ENCODE data around the gene PSME3. TPM values are rescaled to one million over a fixed set of nuclear protein-coding genes. Genes with fewer than 3 reads are reported as not detected.

The PSME3 gene
- total and polyA plus RNA-seq, 4 donors: 25.0 to 55.3 (median 39.8) TPM

- DNase-seq (ENCODE audit: low spot score): no peak
- H3K9me3 ChIP-seq (ENCODE audit: control insufficient read depth in 4 of 4, low read length in 3 of 4): no peaks in the 10 kb centered on the region
- peaks cover 0 to 4% (median 0%) of the 10 kb centered on the region in 4 donors for H3K4me1 ChIP-seq (ENCODE audit: control insufficient read depth in 4 of 4, insufficient read depth in 4 of 4, low read length in 3 of 4)
- H3K4me3 ChIP-seq (ENCODE audit: low read depth in 1 of 3, low read length in 3 of 3): no peak overlapping the region
- H3K27ac ChIP-seq (ENCODE audit: low read depth in 1 of 2, low read length in 2 of 2): no peak overlapping the region
- H3K36me3 ChIP-seq (ENCODE audit: control insufficient read depth in 4 of 4, insufficient read depth in 3 of 4, low read depth in 1 of 4, low read length in 3 of 4): no peaks in the 10 kb centered on the region
- no peaks in the 10 kb centered on the region for H3K27me3 ChIP-seq (ENCODE audit: control insufficient read depth in 4 of 4, insufficient read depth in 4 of 4, low read length in 3 of 4)
- WGBS: 92% methylated on average over 11 of the region's 11 CpGs
- H3K9ac ChIP-seq (ENCODE audit: low read depth in 1 of 2, low read length in 2 of 2): no peak overlapping the region
- TF ChIP-seq GABPA (IDR thresholded peaks at IDR 0.05 in 1 of 2, conservative IDR thresholded peaks at IDR 0.05 in 1 of 2) (no peak), YY1 (IDR thresholded peaks at IDR 0.05) (no peak), TAF1 (conservative IDR thresholded peaks at IDR 0.05) (no peak), JUND (IDR thresholded peaks at IDR 0.05) (no peak), MAX (IDR thresholded peaks at IDR 0.05) (no peak), HNF4G (IDR thresholded peaks at IDR 0.05) (no peak), HNF4A (conservative IDR thresholded peaks at IDR 0.05) (no peak), CTCF (IDR thresholded peaks at IDR 0.05; ENCODE audit: low read depth, low read length, missing input control) (no peak), ATF3 (IDR thresholded peaks at IDR 0.05) (no peak), EGR1 (IDR thresholded peaks at IDR 0.05; ENCODE audit: low read depth in 2 of 2) (no peak), NR2F2 (IDR thresholded peaks at IDR 0.05) (no peak), FOXA1 (IDR thresholded peaks at IDR 0.05) (no peak), REST (IDR thresholded peaks at IDR 0.05) (no peak), SP1 (IDR thresholded peaks at IDR 0.05) (no peak), FOXA2 (IDR thresholded peaks at IDR 0.05) (no peak), ZBTB33 (IDR thresholded peaks at IDR 0.05) (no peak), RXRA (IDR thresholded peaks at IDR 0.05) (no peak), RAD21 (IDR thresholded peaks at IDR 0.05) (no peak)
These were observed 45.9 kb upstream of the PSME3 start for GRCh38 chr17:42787266-42787665.

Measured in liver (tissue), 9 donors.